ENCODE data around the gene NWD2. TPM values are rescaled to one million over a fixed set of nuclear protein-coding genes. Genes with fewer than 3 reads are reported as not detected.

NWD2 gene
- total RNA-seq, 1 experiment from 2014 or later: not detected

DNA sequence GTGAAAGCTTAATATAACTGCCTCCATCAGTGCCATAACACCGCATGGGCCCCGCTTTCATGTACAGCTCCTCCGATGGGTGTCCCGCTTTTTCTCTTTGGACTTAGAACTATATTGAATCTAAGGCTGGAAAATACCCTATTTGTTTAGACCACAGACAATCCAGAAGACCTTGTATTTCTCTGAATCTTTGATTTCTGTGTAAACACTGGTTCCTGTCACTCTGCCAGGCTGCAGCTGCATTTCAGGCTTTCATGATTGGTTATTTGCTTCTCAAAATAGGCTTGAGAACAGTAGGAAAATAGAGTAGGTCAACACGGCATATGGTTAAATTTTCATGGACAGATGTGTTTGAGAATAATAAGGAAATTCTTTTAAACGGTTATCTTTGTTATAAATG is 80.0 kb downstream of the NWD2 start:
- BruUV-seq (replicated peaks): no TSS peak
- Histone ChIP-seq H3K9me3 (ENCODE audit: low read depth, low read length, poor library complexity, severe bottlenecking) (peaks cover 6% of the 10 kb centered on the region), H3K4me3 (ENCODE audit: low read depth, low read length, poor library complexity, severe bottlenecking) (no peak overlapping the region), H3K4me1 (ENCODE audit: insufficient read depth, low read length, poor library complexity, severe bottlenecking) (no peaks in the 10 kb centered on the region), H3K27ac (ENCODE audit: low read depth, low read length, poor library complexity, severe bottlenecking) (no peak overlapping the region), H3K27me3 (replicated peaks; ENCODE audit: insufficient read depth, low read depth, low read length, poor library complexity) (no peaks in the 10 kb centered on the region), H3K36me3 (ENCODE audit: insufficient read depth, low read length, poor library complexity, severe bottlenecking) (no peaks in the 10 kb centered on the region)
- no peak for TF ChIP-seq EZH2 (IDR thresholded peaks at IDR 0.05; ENCODE audit: borderline replicate concordance, low read depth, low read length, poor library complexity, severe bottlenecking)
- no peak for TF ChIP-seq CTCF (conservative IDR thresholded peaks at IDR 0.05; ENCODE audit: low read depth, low read length)
- CTCF ChIA-PET: no interaction called here
- DNase-seq (ENCODE audit: low spot score): no peak
- POLR2A ChIA-PET (ENCODE audit: low non-redundant PET): no interaction called here
- intact Hi-C loops (cut with micrococcal nuclease; ENCODE audit: unreplicated experiment): no loop called here

GRCh38 chr4:37326852-37327251 is 82.3 kb downstream of the NWD2 start:
- ChIA-PET CTCF (no interaction called here), POLR2A (ENCODE audit: low non-redundant PET) (no interaction called here)
- BruUV-seq (replicated peaks): no TSS peak
- DNase-seq (ENCODE audit: low spot score): no peak
- no peak overlapping the region for H3K27ac ChIP-seq (ENCODE audit: low read depth, low read length, poor library complexity, severe bottlenecking)
- no peaks in the 10 kb centered on the region for H3K4me1 ChIP-seq (ENCODE audit: insufficient read depth, low read length, poor library complexity, severe bottlenecking)
- H3K27me3 ChIP-seq (replicated peaks; ENCODE audit: insufficient read depth, low read depth, low read length, poor library complexity): no peaks in the 10 kb centered on the region
- no peak overlapping the region for H3K4me3 ChIP-seq (ENCODE audit: low read depth, low read length, poor library complexity, severe bottlenecking)
- H3K36me3 ChIP-seq (ENCODE audit: insufficient read depth, low read length, poor library complexity, severe bottlenecking): no peaks in the 10 kb centered on the region
- H3K9me3 ChIP-seq (ENCODE audit: low read depth, low read length, poor library complexity, severe bottlenecking): no peaks in the 10 kb centered on the region
- TF ChIP-seq EZH2 (IDR thresholded peaks at IDR 0.05; ENCODE audit: borderline replicate concordance, low read depth, low read length, poor library complexity, severe bottlenecking): no peak
- TF ChIP-seq CTCF (conservative IDR thresholded peaks at IDR 0.05; ENCODE audit: low read depth, low read length): no peak
- intact Hi-C loops (cut with micrococcal nuclease; ENCODE audit: unreplicated experiment): no loop called here

DNA sequence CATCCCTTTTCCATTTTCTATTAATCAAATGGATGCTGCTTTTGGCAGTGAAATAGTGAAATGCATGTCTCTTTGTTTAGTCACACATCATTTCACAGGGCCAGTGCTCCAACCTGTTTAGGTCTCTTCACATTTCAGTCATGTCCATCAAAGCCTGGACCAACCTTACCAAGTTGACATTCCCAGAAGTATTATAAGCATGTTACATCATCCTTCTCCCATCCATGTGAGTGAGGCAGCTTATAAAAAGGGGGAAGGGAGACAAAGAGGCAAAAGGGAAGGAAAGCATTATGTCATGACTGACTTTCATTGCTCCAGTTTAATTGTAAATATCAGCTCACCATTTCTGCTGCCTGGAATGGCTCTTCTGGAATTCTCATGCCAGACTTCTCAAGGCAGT is 94.4 kb downstream of the NWD2 start:
- Histone ChIP-seq H3K27ac (ENCODE audit: low read depth, low read length, poor library complexity, severe bottlenecking) (no peak overlapping the region), H3K4me1 (ENCODE audit: insufficient read depth, low read length, poor library complexity, severe bottlenecking) (no peaks in the 10 kb centered on the region), H3K9me3 (ENCODE audit: low read depth, low read length, poor library complexity, severe bottlenecking) (no peaks in the 10 kb centered on the region), H3K27me3 (replicated peaks; ENCODE audit: insufficient read depth, low read depth, low read length, poor library complexity) (no peaks in the 10 kb centered on the region), H3K4me3 (ENCODE audit: low read depth, low read length, poor library complexity, severe bottlenecking) (no peak overlapping the region), H3K36me3 (ENCODE audit: insufficient read depth, low read length, poor library complexity, severe bottlenecking) (no peaks in the 10 kb centered on the region)
- BruUV-seq (replicated peaks): no TSS peak
- DNase-seq (ENCODE audit: low spot score): no peak
- TF ChIP-seq EZH2 (IDR thresholded peaks at IDR 0.05; ENCODE audit: borderline replicate concordance, low read depth, low read length, poor library complexity, severe bottlenecking) (no peak), CTCF (conservative IDR thresholded peaks at IDR 0.05; ENCODE audit: low read depth, low read length) (no peak)
- intact Hi-C loops (cut with micrococcal nuclease; ENCODE audit: unreplicated experiment): no loop called here
- CTCF ChIA-PET: no interaction called here
- POLR2A ChIA-PET (ENCODE audit: low non-redundant PET): no interaction called here
